Parathyroid adenoma (tissue), 2 donors: ENCODE data around the gene FAM47E.

Source experiments
- H2AFZ ChIP-seq: fragments of 300-600 bp; sonication (generic); one replicate; pipeline ENCODE4 v1.7.0; 2017; ENCODE audit warnings: antibody characterized with exemption, mild to moderate bottlenecking
- H3K27ac ChIP-seq: fragments of 300-600 bp; sonication (generic); one replicate; pipeline ENCODE4 v1.7.0; 2017
- H3K27me3 ChIP-seq: fragments of 300-600 bp; sonication (generic); one replicate; pipeline ENCODE4 v1.7.0; 2017; ENCODE audit warnings: low read length; ENCODE audit not compliant: control insufficient read depth, insufficient read depth
- H3K36me3 ChIP-seq: fragments of 300-600 bp; sonication (generic); one replicate; pipeline ENCODE4 v1.7.0; 2017; ENCODE audit warnings: low read length; ENCODE audit not compliant: control insufficient read depth, insufficient read depth
- H3K4me1 ChIP-seq: fragments of 300-600 bp; sonication (generic); one replicate; pipeline ENCODE4 v1.7.0; 2017; ENCODE audit warnings: control low read depth
- H3K4me2 ChIP-seq: fragments of 300-600 bp; sonication (generic); one replicate; pipeline ENCODE4 v1.7.0; 2017; ENCODE audit warnings: low read length
- H3K4me3 ChIP-seq: fragments of 300-600 bp; sonication (generic); one replicate; pipeline ENCODE4 v1.7.0; 2017; ENCODE audit warnings: low read depth, low read length
- H3K79me2 ChIP-seq: fragments of 300-600 bp; sonication (generic); one replicate; pipeline ENCODE4 v1.7.0; 2017; ENCODE audit warnings: control low read depth
- H3K9ac ChIP-seq: fragments of 300-600 bp; sonication (generic); one replicate; pipeline ENCODE4 v1.7.0; 2017; ENCODE audit warnings: mild to moderate bottlenecking
- H3K9me3 ChIP-seq: fragments of 300-600 bp; sonication (generic); one replicate; pipeline ENCODE4 v1.7.0; 2017; ENCODE audit warnings: low read length; ENCODE audit not compliant: control insufficient read depth
- TF ChIP-seq, protein P1 (sequence below): fragments of 300-600 bp; sonication (generic); IDR thresholded peaks from one replicate; pipeline ENCODE4 v1.7.0; 2017; ENCODE audit warnings: antibody characterized with exemption, mild to moderate bottlenecking
- donor health status: primary hyperparathyroidism.

Gene FAM47E

DNA sequence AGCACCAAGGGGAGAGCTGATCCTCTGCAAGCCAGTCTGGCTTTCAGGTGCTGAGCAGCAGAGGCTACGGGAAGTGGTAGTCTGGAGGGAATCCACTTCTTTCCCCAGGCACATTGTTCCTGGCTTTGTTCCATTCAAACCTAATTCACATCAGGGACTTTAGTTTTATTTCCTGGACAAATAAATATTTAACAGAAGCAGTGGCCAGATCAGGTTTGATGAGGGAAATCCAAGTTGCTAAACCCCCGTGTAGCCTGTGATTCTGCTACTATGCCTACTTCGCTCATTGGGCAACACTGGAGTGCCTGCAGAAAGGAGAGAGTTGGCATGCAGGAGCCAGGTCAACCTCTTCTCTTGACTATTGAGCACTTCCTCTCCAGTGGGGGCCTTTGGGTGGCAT lies 41.2 kb downstream of the FAM47E start:
- Histone ChIP-seq H3K27ac (no peak overlapping the region), H2AFZ (no peak overlapping the region), H3K27me3 (no peaks in the 10 kb centered on the region), H3K4me2 (no peak overlapping the region), H3K9ac (no peak overlapping the region), H3K36me3 (no peaks in the 10 kb centered on the region), H3K79me2 (no peaks in the 10 kb centered on the region), H3K4me3 (no peak overlapping the region), H3K4me1 (no peaks in the 10 kb centered on the region), H3K9me3 (no peaks in the 10 kb centered on the region)
- TF ChIP-seq, protein P1, sequence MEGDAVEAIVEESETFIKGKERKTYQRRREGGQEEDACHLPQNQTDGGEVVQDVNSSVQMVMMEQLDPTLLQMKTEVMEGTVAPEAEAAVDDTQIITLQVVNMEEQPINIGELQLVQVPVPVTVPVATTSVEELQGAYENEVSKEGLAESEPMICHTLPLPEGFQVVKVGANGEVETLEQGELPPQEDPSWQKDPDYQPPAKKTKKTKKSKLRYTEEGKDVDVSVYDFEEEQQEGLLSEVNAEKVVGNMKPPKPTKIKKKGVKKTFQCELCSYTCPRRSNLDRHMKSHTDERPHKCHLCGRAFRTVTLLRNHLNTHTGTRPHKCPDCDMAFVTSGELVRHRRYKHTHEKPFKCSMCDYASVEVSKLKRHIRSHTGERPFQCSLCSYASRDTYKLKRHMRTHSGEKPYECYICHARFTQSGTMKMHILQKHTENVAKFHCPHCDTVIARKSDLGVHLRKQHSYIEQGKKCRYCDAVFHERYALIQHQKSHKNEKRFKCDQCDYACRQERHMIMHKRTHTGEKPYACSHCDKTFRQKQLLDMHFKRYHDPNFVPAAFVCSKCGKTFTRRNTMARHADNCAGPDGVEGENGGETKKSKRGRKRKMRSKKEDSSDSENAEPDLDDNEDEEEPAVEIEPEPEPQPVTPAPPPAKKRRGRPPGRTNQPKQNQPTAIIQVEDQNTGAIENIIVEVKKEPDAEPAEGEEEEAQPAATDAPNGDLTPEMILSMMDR = no peak

DNA sequence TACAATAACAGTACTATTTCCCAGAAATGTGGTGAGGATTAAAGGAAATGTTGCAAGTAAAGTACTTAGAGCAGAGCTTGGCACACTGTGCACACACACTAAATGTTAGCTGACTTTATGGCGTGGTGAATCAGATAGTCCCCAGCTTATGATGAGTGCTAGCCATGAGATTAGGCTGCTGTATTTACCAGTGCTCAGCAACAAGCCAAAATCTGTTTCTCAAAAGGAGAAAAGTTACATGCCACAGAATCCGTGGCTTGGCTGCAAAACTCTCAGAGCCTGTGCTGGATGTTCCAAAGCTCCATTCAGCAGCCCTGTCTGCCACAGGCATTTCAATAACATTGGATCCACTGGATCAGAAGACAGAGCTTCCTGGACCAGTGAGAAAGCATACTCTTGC lies 42.3 kb downstream of the FAM47E start:
- Histone ChIP-seq H3K9me3 (no peaks in the 10 kb centered on the region), H3K4me2 (no peak overlapping the region), H3K36me3 (no peaks in the 10 kb centered on the region), H3K4me1 (no peaks in the 10 kb centered on the region), H3K79me2 (no peaks in the 10 kb centered on the region), H2AFZ (no peak overlapping the region), H3K27ac (no peak overlapping the region), H3K9ac (no peak overlapping the region), H3K27me3 (no peaks in the 10 kb centered on the region), H3K4me3 (no peak overlapping the region)
- TF ChIP-seq, protein P1 = no peak

DNA sequence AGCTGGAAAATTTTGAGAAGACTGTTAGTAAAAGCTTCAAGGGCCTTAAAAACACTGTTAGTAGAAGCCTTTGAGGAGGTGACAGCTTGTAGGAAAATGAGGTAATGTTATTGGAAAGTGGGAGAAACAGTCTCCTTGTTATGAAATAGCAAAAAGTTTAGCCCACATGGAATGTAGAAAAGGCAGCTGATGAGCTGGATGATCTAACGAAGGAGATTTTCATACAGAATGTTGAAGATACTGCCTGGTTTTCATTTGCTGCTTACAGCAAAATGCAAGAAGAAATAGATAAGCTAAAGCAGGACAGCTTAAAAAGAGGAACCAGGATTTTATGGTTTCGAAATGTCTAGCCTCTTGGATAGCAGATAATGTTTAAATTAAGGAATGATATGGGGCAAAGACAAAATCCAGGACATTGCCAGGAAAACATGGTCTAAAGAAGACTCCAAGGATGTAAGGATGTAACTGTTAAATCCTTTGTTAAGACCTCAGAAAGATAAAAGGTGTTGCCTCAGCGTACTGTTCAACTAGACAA lies 44.8 kb downstream of the FAM47E start:
- H3K79me2 ChIP-seq = no peaks in the 10 kb centered on the region
- H2AFZ ChIP-seq = no peak overlapping the region
- TF ChIP-seq, protein P1 = no peak
- H3K27me3 ChIP-seq = no peaks in the 10 kb centered on the region
- H3K27ac ChIP-seq = no peak overlapping the region
- no peaks in the 10 kb centered on the region for H3K36me3 ChIP-seq
- no peak overlapping the region for H3K4me3 ChIP-seq
- H3K4me2 ChIP-seq = no peak overlapping the region
- H3K4me1 ChIP-seq = no peaks in the 10 kb centered on the region
- no peaks in the 10 kb centered on the region for H3K9me3 ChIP-seq
- no peak overlapping the region for H3K9ac ChIP-seq

DNA sequence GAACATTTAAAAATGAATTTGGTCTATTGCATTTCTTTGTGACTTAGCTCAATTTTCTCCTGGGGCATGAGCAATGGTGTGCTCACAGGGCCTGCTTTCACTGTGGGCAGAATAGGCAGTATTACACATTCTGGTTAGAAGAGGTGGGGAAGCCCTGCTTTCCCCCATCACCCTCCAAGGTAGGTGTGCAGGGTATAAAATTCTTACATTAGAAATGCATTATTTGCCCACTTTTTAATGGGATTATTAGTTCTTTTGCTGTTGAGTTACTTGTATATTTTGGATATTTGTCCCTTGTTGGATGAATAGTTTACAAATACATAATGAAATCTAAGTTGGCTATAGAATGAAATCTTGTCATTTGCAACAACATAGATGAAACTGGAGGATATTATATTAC lies 46.7 kb downstream of the FAM47E start:
- Histone ChIP-seq H3K79me2 (no peaks in the 10 kb centered on the region), H3K36me3 (no peaks in the 10 kb centered on the region), H3K4me3 (no peak overlapping the region), H3K27me3 (no peaks in the 10 kb centered on the region), H2AFZ (no peak overlapping the region), H3K9ac (no peak overlapping the region), H3K27ac (no peak overlapping the region), H3K4me1 (no peaks in the 10 kb centered on the region), H3K4me2 (no peak overlapping the region), H3K9me3 (no peaks in the 10 kb centered on the region)
- TF ChIP-seq, protein P1 = no peak

DNA sequence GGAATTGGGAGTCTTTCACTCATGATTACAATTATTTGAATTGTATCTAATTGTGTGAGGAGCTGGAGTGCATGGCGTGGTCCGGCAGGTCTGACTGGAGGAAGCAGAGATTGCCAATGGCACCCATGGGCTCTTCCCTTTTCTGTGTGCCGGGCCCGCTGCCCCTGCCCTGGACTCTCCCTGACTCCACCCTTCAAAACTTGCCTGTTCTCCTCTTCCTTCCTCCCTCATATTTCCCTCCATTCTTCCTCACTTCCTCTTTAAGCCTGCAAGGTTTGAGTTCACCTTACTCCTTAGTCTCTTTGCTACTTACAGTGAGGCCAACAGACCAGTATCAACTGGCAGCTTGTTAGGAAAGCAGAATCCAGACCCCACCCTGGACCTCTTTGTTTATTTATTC lies 48.5 kb downstream of the FAM47E start:
- Histone ChIP-seq H3K9me3 (no peaks in the 10 kb centered on the region), H3K27ac (no peak overlapping the region), H3K79me2 (no peaks in the 10 kb centered on the region), H3K36me3 (no peaks in the 10 kb centered on the region), H3K4me1 (no peaks in the 10 kb centered on the region), H3K4me2 (no peak overlapping the region), H2AFZ (no peak overlapping the region), H3K4me3 (no peak overlapping the region), H3K9ac (no peak overlapping the region), H3K27me3 (no peaks in the 10 kb centered on the region)
- TF ChIP-seq, protein P1 = no peak
